GM12878 (cell line): ENCODE data around the gene PRMT7. TPM values are rescaled to one million over a fixed set of nuclear protein-coding genes. Genes with fewer than 3 reads are reported as not detected.

ENCODE experiments used
- ATAC-seq: fragments of 200-7000 bp; cut with Tn5 transposase; 3 replicates; pipeline ENCODE4 v1.9.1; 2020; ENCODE audit warnings: mild to moderate bottlenecking, moderate library complexity
- BruUV-seq: library from RNA; stranded (reverse); fragments of 400-500 nt; replicated peaks from 2 replicates; lab custom pipeline; 2021; lab: Mats Ljungman, UMichigan
- CTCF ChIA-PET: fragments of 300-600 bp; sonication (Branson Sonifier 250); formaldehyde crosslinking; extraction: SDS; loops from one replicate; lab custom pipeline; 2021; ENCODE audit warnings: inconsistent platforms; lab: Yijun Ruan, JAX
- POLR2A ChIA-PET: fragments of 350-600 bp; formaldehyde crosslinking; extraction: SDS; loops from one replicate; lab custom pipeline; 2021; ENCODE audit warnings: inconsistent platforms; lab: Charles Lee
- RAD21 ChIA-PET: fragments of 300-600 bp; sonication (Branson Sonifier 250); formaldehyde crosslinking; loops from one replicate; lab custom pipeline; 2023; ENCODE audit warnings: antibody characterized with exemption; ENCODE audit not compliant: unreplicated experiment; lab: Charles Lee
- SMC1A ChIA-PET: fragments of 300-600 bp; sonication (Branson Sonifier 250); formaldehyde crosslinking; loops from one replicate; lab custom pipeline; 2023; ENCODE audit not compliant: unreplicated experiment, uncharacterized antibody; lab: Charles Lee
- DNase-seq: peaks from one replicate; pipeline ENCODE4 v3.0.0-alpha.2; 2011; ENCODE audit warnings: low read depth, low spot score
- FAIRE-seq: peaks from 3 replicates; lab custom pipeline; 2011; peaks lifted over from hg19 to GRCh38; lab: Jason Lieb, UNC
- H2AFZ ChIP-seq: 2 replicates; pipeline ENCODE4 v1.6.0; 2011; ENCODE audit warnings: low read depth, low read length, control low read depth; ENCODE audit not compliant: control insufficient read depth
- H3K27ac ChIP-seq: 2 replicates; pipeline ENCODE4 v1.5.1; 2011; ENCODE audit warnings: control low read depth; ENCODE audit not compliant: control insufficient read depth, insufficient read depth
- H3K27me3 ChIP-seq, 2 experiments: replicated peaks in 1 of 2; 2 replicates each; pipeline versions ENCODE4 v1.6.0 to v1.6.1; 2011; ENCODE audit warnings: low read length in 1 of 2; ENCODE audit not compliant: control insufficient read depth in 2 of 2, insufficient read depth in 2 of 2
- H3K36me3 ChIP-seq, 2 experiments: 2 replicates each; pipeline ENCODE4 v1.5.1; 2011; ENCODE audit warnings: low read length in 1 of 2; ENCODE audit not compliant: control insufficient read depth in 2 of 2, insufficient read depth in 2 of 2
- H3K4me1 ChIP-seq: 2 replicates; pipeline ENCODE4 v1.6.1; 2011; ENCODE audit warnings: mild to moderate bottlenecking, low read length, moderate library complexity, mixed read lengths; ENCODE audit not compliant: control insufficient read depth, insufficient read depth
- H3K4me2 ChIP-seq: 2 replicates; pipeline ENCODE4 v1.6.0; 2011; ENCODE audit warnings: control low read depth; ENCODE audit not compliant: control insufficient read depth, insufficient read depth
- H3K4me3 ChIP-seq: fragments of 200-600 bp; sonication (generic); 2 replicates; pipeline ENCODE4 v1.5.1; 2016
- H3K79me2 ChIP-seq: 2 replicates; pipeline ENCODE4 v1.6.0; 2011; ENCODE audit warnings: low read length; ENCODE audit not compliant: control insufficient read depth, insufficient read depth
- H3K9ac ChIP-seq: 2 replicates; pipeline ENCODE4 v1.8.0; 2011; ENCODE audit warnings: low read length, control low read depth, mixed read lengths; ENCODE audit not compliant: control insufficient read depth, insufficient read depth
- H3K9me3 ChIP-seq: replicated peaks from 3 replicates; pipeline ENCODE4 v1.5.1; 2011; ENCODE audit warnings: mild to moderate bottlenecking, low read length; ENCODE audit not compliant: control insufficient read depth, insufficient read depth
- H4K20me1 ChIP-seq: 2 replicates; pipeline ENCODE4 v1.6.0; 2011; ENCODE audit not compliant: control insufficient read depth, insufficient read depth
- ATF7 ChIP-seq: fragments of 450-650 bp; IDR thresholded peaks from 2 replicates; pipeline ENCODE4 v1.6.1; 2016; ENCODE audit warnings: low read depth, mild to moderate bottlenecking
- BRCA1 ChIP-seq: IDR thresholded peaks from 2 replicates; pipeline ENCODE4 v1.6.1; 2011; ENCODE audit warnings: low read depth, low read length, improper control_type of control experiment
- CBX3 ChIP-seq: fragments of 200-600 bp; sonication (generic); IDR thresholded peaks from 2 replicates; pipeline ENCODE4 v1.6.1; 2016; ENCODE audit warnings: low read depth, borderline replicate concordance
- FOXK2 ChIP-seq: fragments of 450-650 bp; IDR thresholded peaks from 2 replicates; pipeline ENCODE4 v1.6.1; 2017; ENCODE audit warnings: mild to moderate bottlenecking, moderate library complexity
- KLF5 ChIP-seq: fragments of 450-650 bp; IDR thresholded peaks from 2 replicates; pipeline ENCODE4 v1.6.1; 2014; ENCODE audit warnings: mild to moderate bottlenecking; ENCODE audit not compliant: partially characterized antibody
- NR2C1 ChIP-seq: fragments of 450-650 bp; IDR thresholded peaks from 2 replicates; pipeline ENCODE4 v1.6.1; 2017; ENCODE audit warnings: antibody characterized with exemption, mild to moderate bottlenecking, moderate library complexity
- POLR2A ChIP-seq: IDR thresholded peaks from 2 replicates; pipeline ENCODE4 v1.6.1; 2011; ENCODE audit warnings: low read depth, mild to moderate bottlenecking, low read length
- RAD51 ChIP-seq: fragments of 450-650 bp; IDR thresholded peaks from 2 replicates; pipeline ENCODE4 v1.6.1; 2016; ENCODE audit warnings: moderate library complexity, mild to moderate bottlenecking, inconsistent platforms
- SIN3A ChIP-seq: IDR thresholded peaks from 2 replicates; pipeline ENCODE4 v1.6.1; 2012; ENCODE audit warnings: low read depth, low read length, improper control_type of control experiment
- SIX5 ChIP-seq: IDR thresholded peaks from 2 replicates; pipeline ENCODE4 v1.6.1; 2011; ENCODE audit warnings: mild to moderate bottlenecking, low read depth, low read length, moderate library complexity; ENCODE audit not compliant: severe bottlenecking
- SMARCA5 ChIP-seq: fragments of 450-650 bp; IDR thresholded peaks from 2 replicates; pipeline ENCODE4 v1.6.1; 2017; ENCODE audit warnings: mild to moderate bottlenecking
- WRNIP1 ChIP-seq: IDR thresholded peaks from 2 replicates; pipeline ENCODE4 v1.6.1; 2011; ENCODE audit warnings: low read depth, low read length, improper control_type of control experiment, borderline replicate concordance
- ZBED1 ChIP-seq: IDR thresholded peaks from 2 replicates; pipeline ENCODE4 v1.6.1; 2016; ENCODE audit warnings: borderline replicate concordance
- ZBTB40 ChIP-seq: fragments of 450-650 bp; IDR thresholded peaks from 2 replicates; pipeline ENCODE4 v1.6.1; 2016; ENCODE audit warnings: mild to moderate bottlenecking, moderate library complexity, borderline replicate concordance
- ZNF622 ChIP-seq: fragments of 450-650 bp; IDR thresholded peaks from 2 replicates; pipeline ENCODE4 v1.6.1; 2017; ENCODE audit warnings: mild to moderate bottlenecking, inconsistent platforms
- WGBS: methylation state at CpG from one replicate; pipeline ENCODE4 v1.1.6; 2016; ENCODE audit warnings: low lambda C conversion rate; ENCODE audit not compliant: insufficient replicate concordance, insufficient coverage; ENCODE audit errors: missing lambda C conversion rate; 5-methylcytosine and 5-hydroxymethylcytosine counted together
- in situ Hi-C: fragments of 300-500 bp; cut with MboI; formaldehyde crosslinking; loops from 9 replicates; pipeline ENCODE4 v1.14.3; 2018; ENCODE audit warnings: mixed read lengths
- intact Hi-C: fragments of 100-400 bp; cut with micrococcal nuclease; formaldehyde crosslinking; loops from one replicate; pipeline ENCODE4 v1.14.2; 2022; ENCODE audit not compliant: unreplicated experiment
- polyA plus RNA-seq, 11 experiments: library from polyadenylated mRNA; depleted of rRNA in 4 of 11; unstranded in 6 of 11; stranded (reverse) in 5 of 11; fragments of >200 nt; fragmentation: Nextera tagmentation in 4 of 11; fragmentation: Illumina TruSeq in 1 of 11; extraction: Ambion mirVana in 4 of 11; extraction: Trizol in 1 of 11; gene quantifications; 1 replicate in 1 of 11; 2 replicates in 10 of 11; pipeline versions ENCODE4 v1.2.1 to v1.2.3, GENCODE V29; 2011 to 2016; ENCODE audit warnings: inconsistent platforms in 2 of 11, missing spikeins in 2 of 11, low read depth in 1 of 11
- total RNA-seq, 4 experiments: library from RNA; depleted of rRNA in 3 of 4; stranded (reverse); fragments of >200 nt in 3 of 4; fragmentation: Illumina TruSeq in 1 of 4; extraction: Trizol in 1 of 4; gene quantifications; 2 replicates each; pipeline versions ENCODE4 v1.2.1 to v1.2.3, GENCODE V29; 2013 to 2021
- TF ChIP-seq, protein P1 (sequence below): IDR thresholded peaks from 2 replicates; pipeline ENCODE4 v1.6.1; 2012; ENCODE audit warnings: low read length, inconsistent platforms

The PRMT7 gene
- total and polyA plus RNA-seq, 10 of the 15 experiments (the other 5 are each of a cell fraction or from before 2014, with no cell fraction given): 5.1 to 56.1 (median 42.0) TPM

DNA sequence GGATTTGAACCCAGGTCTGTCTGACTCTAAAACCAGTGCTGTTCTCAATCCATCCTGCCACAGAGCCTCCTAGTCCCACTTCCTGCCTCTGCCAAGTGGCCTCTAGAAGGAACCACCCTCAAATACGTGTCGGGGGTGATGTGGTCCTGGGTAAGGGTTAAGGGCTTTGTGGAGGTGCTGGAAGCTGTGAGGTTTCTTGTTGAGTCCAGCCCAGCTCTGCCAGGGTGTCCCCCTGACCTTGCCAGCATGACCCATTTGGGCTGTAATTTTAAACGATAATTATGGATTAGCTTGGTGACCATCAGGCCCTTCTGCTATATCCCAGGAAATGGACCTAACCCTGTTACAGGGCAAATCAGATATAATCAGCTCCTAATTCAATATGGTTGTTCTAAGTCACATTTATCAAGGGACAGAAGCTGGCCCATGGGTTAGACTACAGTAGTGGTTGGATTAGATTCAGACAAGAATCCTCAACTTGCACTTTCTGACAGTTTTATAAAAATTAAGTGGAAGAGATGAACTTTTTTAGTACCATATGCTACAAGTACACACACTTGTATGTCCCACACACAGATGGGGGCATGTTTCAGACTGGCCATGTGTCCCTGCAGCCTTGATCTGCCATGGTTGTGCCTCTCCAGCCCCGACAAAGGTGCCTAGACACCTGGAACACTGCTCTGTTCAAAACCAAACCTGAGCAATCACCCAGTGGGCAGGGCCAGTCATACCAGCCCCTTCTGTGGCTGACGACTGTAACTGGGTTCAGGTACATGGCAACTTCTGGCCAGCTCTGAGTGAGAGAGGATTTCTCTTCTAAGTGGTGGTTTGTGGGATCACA, 89.5 kb downstream of the PRMT7 start:
- Histone ChIP-seq H3K79me2 (no peaks in the 10 kb centered on the region), H3K4me1 (no peaks in the 10 kb centered on the region), H3K4me3 (no peak overlapping the region), H3K9me3 (no peaks in the 10 kb centered on the region), H2AFZ (no peak overlapping the region), H4K20me1 (no peaks in the 10 kb centered on the region), H3K9ac (no peak overlapping the region), H3K36me3 (no peaks in the 10 kb centered on the region), H3K27ac (no peak overlapping the region), H3K27me3 (no peaks in the 10 kb centered on the region), H3K4me2 (no peak overlapping the region)
- ATAC-seq: peak; percentile 64
- ChIA-PET RAD21 (no interaction called here), CTCF (interaction anchor here (1.1 to 1.9 kb wide), 5 partner anchors 9 to 113 kb away, joined by 3 to 5 read pairs (median 4); no protein-coding TSS in a partner anchor), POLR2A (no interaction called here), SMC1A (interaction anchor here (1.4 kb wide), 1 partner anchor 104 kb away, joined by 3 read pairs; no protein-coding TSS in a partner anchor)
- in situ Hi-C loops: no loop called here
- WGBS: 44% methylated on average over 5 of the region's 5 CpGs
- no TSS peak for BruUV-seq
- no peak for DNase-seq
- peak; percentile 41 for FAIRE-seq
- intact Hi-C loops: no loop called here
- TF ChIP-seq POLR2A: no peak
- no peak for TF ChIP-seq CBX3
- TF ChIP-seq WRNIP1: no peak
- no peak for TF ChIP-seq ZBED1
- TF ChIP-seq SIN3A: no peak
- TF ChIP-seq ZNF622: no peak
- no peak for TF ChIP-seq KLF5
- TF ChIP-seq ATF7: no peak
- no peak for TF ChIP-seq NR2C1
- no peak for TF ChIP-seq SMARCA5
- TF ChIP-seq FOXK2: no peak
- TF ChIP-seq RAD51: no peak
- no peak for TF ChIP-seq BRCA1
- no peak for TF ChIP-seq ZBTB40
- no peak for TF ChIP-seq SIX5
- TF ChIP-seq, protein P1, sequence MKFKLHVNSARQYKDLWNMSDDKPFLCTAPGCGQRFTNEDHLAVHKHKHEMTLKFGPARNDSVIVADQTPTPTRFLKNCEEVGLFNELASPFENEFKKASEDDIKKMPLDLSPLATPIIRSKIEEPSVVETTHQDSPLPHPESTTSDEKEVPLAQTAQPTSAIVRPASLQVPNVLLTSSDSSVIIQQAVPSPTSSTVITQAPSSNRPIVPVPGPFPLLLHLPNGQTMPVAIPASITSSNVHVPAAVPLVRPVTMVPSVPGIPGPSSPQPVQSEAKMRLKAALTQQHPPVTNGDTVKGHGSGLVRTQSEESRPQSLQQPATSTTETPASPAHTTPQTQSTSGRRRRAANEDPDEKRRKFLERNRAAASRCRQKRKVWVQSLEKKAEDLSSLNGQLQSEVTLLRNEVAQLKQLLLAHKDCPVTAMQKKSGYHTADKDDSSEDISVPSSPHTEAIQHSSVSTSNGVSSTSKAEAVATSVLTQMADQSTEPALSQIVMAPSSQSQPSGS: no peak
